Panc1 (cell line): ENCODE measurements around the gene CLNK. TPM values are rescaled to one million over a fixed set of nuclear protein-coding genes. Genes with fewer than 3 reads are reported as not detected.

Experiments used
- ATAC-seq: fragments of 200-7000 bp; cut with Tn5 transposase; 2 replicates; pipeline ENCODE4 v1.9.1; 2020; ENCODE audit warnings: mild to moderate bottlenecking, moderate library complexity
- BruUV-seq: library from RNA; stranded (reverse); fragments of 400-500 nt; replicated peaks from 2 replicates; lab custom pipeline; 2021; lab: Mats Ljungman, UMichigan
- CTCF ChIA-PET: fragments of 300-600 bp; sonication (Branson Sonifier 250); formaldehyde crosslinking; loops from one replicate; lab custom pipeline; 2022; ENCODE audit warnings: antibody characterized with exemption; lab: Charles Lee
- POLR2A ChIA-PET: fragments of 300-600 bp; sonication (Branson Sonifier 250); formaldehyde crosslinking; loops from one replicate; lab custom pipeline; 2022; ENCODE audit warnings: antibody characterized with exemption; lab: Charles Lee
- DNase-seq: peaks from one replicate; pipeline ENCODE4 v3.0.0-alpha.2; 2010; ENCODE audit warnings: low read depth, low spot score
- H3K27ac ChIP-seq: 2 replicates; pipeline ENCODE4 v1.5.1; 2011; ENCODE audit warnings: mild to moderate bottlenecking, low read length, inconsistent platforms
- H3K27me3 ChIP-seq: fragments of 200-500 bp; sonication (Bioruptor generic); 2 replicates; pipeline ENCODE4 v1.6.0; 2014; ENCODE audit warnings: low read length, inconsistent platforms; ENCODE audit not compliant: control insufficient read depth, insufficient read depth
- H3K36me3 ChIP-seq: fragments of 200-500 bp; sonication (Bioruptor generic); 2 replicates; pipeline ENCODE4 v1.5.1; 2014; ENCODE audit warnings: inconsistent platforms, mild to moderate bottlenecking, low read length, moderate library complexity; ENCODE audit not compliant: control insufficient read depth, insufficient read depth
- H3K4me1 ChIP-seq: 2 replicates; pipeline ENCODE4 v1.5.1; 2011; ENCODE audit warnings: inconsistent platforms, mild to moderate bottlenecking, low read length, moderate library complexity; ENCODE audit not compliant: control insufficient read depth, insufficient read depth
- H3K4me3 ChIP-seq, 2 experiments: 2 replicates each; pipeline ENCODE4 v1.5.1; 2011 to 2012; ENCODE audit warnings: low read depth in 2 of 2, low read length in 2 of 2, mild to moderate bottlenecking in 2 of 2, inconsistent platforms in 1 of 2, moderate library complexity in 1 of 2
- H3K9me3 ChIP-seq: fragments of 200-500 bp; sonication (Bioruptor generic); 2 replicates; pipeline ENCODE4 v1.5.1; 2014; ENCODE audit warnings: low read depth, mild to moderate bottlenecking, inconsistent platforms, low read length, moderate library complexity; ENCODE audit not compliant: control insufficient read depth, insufficient read depth
- CTCF ChIP-seq: fragments of 450-650 bp; IDR thresholded peaks from 2 replicates; pipeline ENCODE4 v1.5.1; 2017; ENCODE audit warnings: mild to moderate bottlenecking
- POLR2AphosphoS5 ChIP-seq: IDR thresholded peaks from 2 replicates; pipeline ENCODE4 v1.6.1; 2012; ENCODE audit warnings: mild to moderate bottlenecking, low read depth, low read length, moderate library complexity
- REST ChIP-seq, 2 experiments: IDR thresholded peaks; 2 replicates each; pipeline ENCODE4 v1.6.1; 2011 to 2012; ENCODE audit warnings: low read depth in 2 of 2, control low read depth in 1 of 2, low read length in 1 of 2, mild to moderate bottlenecking in 1 of 2, moderate library complexity in 1 of 2; ENCODE audit not compliant: insufficient read depth in 1 of 2
- SIN3A ChIP-seq: IDR thresholded peaks from 2 replicates; pipeline ENCODE4 v1.6.1; 2012; ENCODE audit warnings: low read depth, mild to moderate bottlenecking, low read length, moderate library complexity, borderline replicate concordance; ENCODE audit not compliant: insufficient read depth
- TCF7L2 ChIP-seq: IDR thresholded peaks from 2 replicates; pipeline ENCODE4 v1.6.1; 2011; ENCODE audit warnings: mild to moderate bottlenecking, low read depth, low read length, inconsistent platforms
- in situ Hi-C: cut with HindIII; loops from 2 replicates; pipeline ENCODE4 v1.10.0; 2016; ENCODE audit warnings: low sequenced_read_pairs, low pct_unique_long_range_greater_than_20kb
- intact Hi-C: fragments of 100-400 bp; cut with micrococcal nuclease; formaldehyde crosslinking; loops from one replicate; pipeline ENCODE4 v1.10.0; 2022; ENCODE audit not compliant: unreplicated experiment
- total RNA-seq: library from RNA; stranded (reverse); gene quantifications from one replicate; pipeline ENCODE4 v1.2.1, GENCODE V29; 2021; ENCODE audit not compliant: unreplicated experiment

Gene CLNK
- total RNA-seq, 1 experiment from 2014 or later: not detected

DNA sequence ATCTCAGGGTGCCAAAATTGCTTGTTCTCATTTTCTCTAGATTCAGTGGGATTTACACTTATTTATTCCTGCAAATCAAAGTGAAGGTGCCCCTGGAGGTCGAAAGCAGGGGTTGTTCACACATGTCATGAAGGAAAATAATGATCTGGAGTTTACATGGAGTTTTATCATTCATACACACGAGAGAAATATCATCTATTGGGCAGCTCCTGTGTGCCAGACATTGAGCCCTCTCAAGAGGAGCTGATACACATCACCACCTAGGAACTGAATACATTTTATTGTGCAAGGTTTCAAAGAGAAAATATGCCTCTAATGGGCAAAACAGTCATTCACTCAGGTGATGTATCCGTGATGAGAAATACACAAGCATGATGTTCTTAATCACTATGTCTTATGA, 23.5 kb downstream of the CLNK start:
- ATAC-seq (no peak), DNase-seq (no peak)
- Histone ChIP-seq H3K27me3 (no peaks in the 10 kb centered on the region), H3K27ac (no peak overlapping the region), H3K9me3 (no peaks in the 10 kb centered on the region), H3K4me3 (no peak overlapping the region), H3K36me3 (no peaks in the 10 kb centered on the region), H3K4me1 (no peaks in the 10 kb centered on the region)
- intact Hi-C loops: no loop called here
- ChIA-PET CTCF (no interaction called here), POLR2A (no interaction called here)
- in situ Hi-C loops: no loop called here
- no peak for TF ChIP-seq TCF7L2
- TF ChIP-seq SIN3A: no peak
- no peak for TF ChIP-seq REST (IDR thresholded peaks at IDR 0.05; ENCODE audit: insufficient read depth in 1 of 2, low read depth in 2 of 2, low read length in 1 of 2)
- no peak for TF ChIP-seq CTCF
- TF ChIP-seq POLR2AphosphoS5: no peak
- no TSS peak for BruUV-seq

DNA sequence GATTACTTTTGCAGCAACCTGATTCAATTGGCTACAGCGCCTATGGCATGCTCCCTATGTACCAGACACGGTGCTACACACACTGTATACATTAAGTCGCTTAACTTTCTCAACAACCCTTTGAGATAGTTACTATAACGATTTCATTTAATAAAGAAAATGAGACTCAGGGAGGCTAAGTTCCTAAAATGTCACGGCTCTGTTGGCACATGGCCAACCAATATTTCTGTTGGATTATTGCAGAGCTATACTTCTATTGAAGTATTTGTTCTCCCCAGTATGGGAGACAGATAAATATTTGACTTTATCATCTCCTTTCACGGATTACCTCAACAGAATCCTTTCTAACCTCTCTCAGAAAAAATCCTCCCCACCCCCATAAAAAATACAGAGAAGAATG, 25.3 kb downstream of the CLNK start:
- H3K9me3 ChIP-seq: no peaks in the 10 kb centered on the region
- no peaks in the 10 kb centered on the region for H3K36me3 ChIP-seq
- no peaks in the 10 kb centered on the region for H3K4me1 ChIP-seq
- TF ChIP-seq TCF7L2 (no peak), POLR2AphosphoS5 (no peak), CTCF (no peak), REST (IDR thresholded peaks at IDR 0.05; ENCODE audit: insufficient read depth in 1 of 2, low read depth in 2 of 2, low read length in 1 of 2) (no peak), SIN3A (no peak)
- BruUV-seq: no TSS peak
- H3K27me3 ChIP-seq: no peaks in the 10 kb centered on the region
- POLR2A ChIA-PET: no interaction called here
- intact Hi-C loops (no loop called here), in situ Hi-C loops (no loop called here)
- ATAC-seq: no peak
- no peak overlapping the region for H3K4me3 ChIP-seq
- DNase-seq: no peak
- H3K27ac ChIP-seq: no peak overlapping the region
- CTCF ChIA-PET: no interaction called here
